K562 (cell line): ENCODE measurements around the gene PAK1IP1. TPM values are rescaled to one million over a fixed set of nuclear protein-coding genes. Genes with fewer than 3 reads are reported as not detected.

Experiments
- ARHGAP35 ChIP-seq: fragments of 450-650 bp; IDR thresholded peaks from 2 replicates; pipeline ENCODE4 v1.6.1; 2018; ENCODE audit not compliant: partially characterized antibody
- ATF4 ChIP-seq: fragments of 450-650 bp; formaldehyde crosslinking; IDR thresholded peaks from 2 replicates; pipeline ENCODE4 v1.4.0; 2022; ENCODE audit warnings: mild to moderate bottlenecking, moderate library complexity
- E2F6 ChIP-seq, 2 experiments: IDR thresholded peaks; 2 replicates each; pipeline ENCODE4 v1.6.1; 2011; ENCODE audit warnings: borderline replicate concordance in 1 of 2, control low read depth in 1 of 2, low read depth in 1 of 2, low read length in 1 of 2, mild to moderate bottlenecking in 1 of 2, mixed read lengths in 1 of 2, moderate library complexity in 1 of 2; ENCODE audit not compliant: insufficient read depth in 1 of 2, insufficient read length in 1 of 2, poor library complexity in 1 of 2, severe bottlenecking in 1 of 2; ENCODE audit errors: extremely low read depth in 1 of 2
- EHMT2 ChIP-seq: fragments of 450-650 bp; IDR thresholded peaks from 2 replicates; pipeline ENCODE4 v1.6.1; 2018; ENCODE audit warnings: antibody characterized with exemption
- ELF1 ChIP-seq: fragments of 200-800 bp; sonication (Bioruptor generic); IDR thresholded peaks from 2 replicates; pipeline ENCODE4 v1.6.1; 2016; ENCODE audit warnings: missing genetic modification characterization, missing compliant biosample characterization
- ETV5 ChIP-seq: sonication (generic); formaldehyde crosslinking; IDR thresholded peaks from 2 replicates; pipeline ENCODE4 v1.4.0; 2020; ENCODE audit warnings: low read depth, mild to moderate bottlenecking, missing genetic modification reagents
- HDAC1 ChIP-seq, 2 experiments: fragments of 450-650 bp; IDR thresholded peaks; 2 replicates each; pipeline ENCODE4 v1.6.1; 2016 to 2017; ENCODE audit warnings: inconsistent platforms in 1 of 2, mild to moderate bottlenecking in 1 of 2, moderate library complexity in 1 of 2
- KDM4B ChIP-seq, 2 experiments: fragments of 450-650 bp in 1 of 2; sonication (generic) in 1 of 2; IDR thresholded peaks; 2 replicates each; pipeline ENCODE4 v1.6.1; 2016 to 2017; ENCODE audit warnings: borderline replicate concordance in 2 of 2, antibody characterized with exemption in 1 of 2, low read depth in 1 of 2, mild to moderate bottlenecking in 1 of 2
- LCOR ChIP-seq: sonication (generic); formaldehyde crosslinking; IDR thresholded peaks from 2 replicates; pipeline ENCODE4 v1.8.0; 2022; ENCODE audit warnings: mild to moderate bottlenecking, missing genetic modification reagents
- NCOA4 ChIP-seq: fragments of 450-650 bp; IDR thresholded peaks from 2 replicates; pipeline ENCODE4 v1.6.1; 2018; ENCODE audit warnings: mild to moderate bottlenecking; ENCODE audit not compliant: partially characterized antibody
- NR2C1 ChIP-seq, 2 experiments: fragments of 450-650 bp; IDR thresholded peaks; 2 replicates each; pipeline ENCODE4 v1.6.1; 2017; ENCODE audit warnings: mild to moderate bottlenecking in 2 of 2, antibody characterized with exemption in 1 of 2, inconsistent platforms in 1 of 2, missing compliant biosample characterization in 1 of 2, missing genetic modification characterization in 1 of 2
- POLR2G ChIP-seq: fragments of 200-400 bp; formaldehyde crosslinking; IDR thresholded peaks from 2 replicates; pipeline ENCODE4 v1.6.1; 2017; ENCODE audit warnings: low read depth, mild to moderate bottlenecking, antibody characterized with exemption, low read length, moderate library complexity
- RBM34 ChIP-seq: fragments of 200-400 bp; formaldehyde crosslinking; IDR thresholded peaks from 2 replicates; pipeline ENCODE4 v1.6.1; 2018; ENCODE audit warnings: low read length, borderline replicate concordance; ENCODE audit not compliant: insufficient read depth
- TCFL5 ChIP-seq: fragments of 250-450 bp; sonication (Bioruptor Pico); conservative IDR thresholded peaks from 2 replicates; pipeline ENCODE4 v1.6.1; 2021; ENCODE audit warnings: mild to moderate bottlenecking, moderate library complexity, matching md5 sums
- TEAD4 ChIP-seq, 2 experiments: sonication (generic) in 1 of 2; formaldehyde crosslinking in 1 of 2; IDR thresholded peaks; 2 replicates each; pipeline versions ENCODE4 v1.6.1 to v1.8.0; 2012 to 2022; ENCODE audit warnings: borderline replicate concordance in 1 of 2, inconsistent platforms in 1 of 2, low read length in 1 of 2, mild to moderate bottlenecking in 1 of 2, missing genetic modification reagents in 1 of 2
- WHSC1 ChIP-seq: IDR thresholded peaks from one replicate; pipeline ENCODE4 v1.6.1; 2012; ENCODE audit warnings: low read length, control low read depth, inconsistent platforms
- ZNF174 ChIP-seq: fragments of 250-450 bp; sonication (Bioruptor Pico); IDR thresholded peaks from 2 replicates; pipeline ENCODE4 v1.4.0; 2020; ENCODE audit warnings: mild to moderate bottlenecking
- ZNF668 ChIP-seq: fragments of 250-450 bp; sonication (Bioruptor Pico); IDR thresholded peaks from 2 replicates; pipeline ENCODE4 v1.8.0; 2022; ENCODE audit warnings: mild to moderate bottlenecking, inconsistent platforms
- ZNF79 ChIP-seq: fragments of 250-450 bp; sonication (Bioruptor Pico); IDR thresholded peaks from 2 replicates; pipeline ENCODE4 v1.4.0; 2020; ENCODE audit warnings: low read depth, mild to moderate bottlenecking, moderate library complexity
- polyA plus RNA-seq, 8 experiments: library from polyadenylated mRNA; depleted of rRNA in 4 of 8; stranded (reverse) in 5 of 8; unstranded in 3 of 8; fragments of >200 nt; fragmentation: Nextera tagmentation in 2 of 8; fragmentation: Illumina TruSeq in 1 of 8; extraction: Ambion mirVana in 2 of 8; extraction: Trizol in 1 of 8; gene quantifications; 2 replicates each; pipeline versions ENCODE4 v1.2.1 to v1.2.3, GENCODE V29; 2011 to 2014; ENCODE audit warnings: inconsistent platforms in 1 of 8, missing spikeins in 1 of 8
- total RNA-seq, 7 experiments: library from RNA; depleted of rRNA in 6 of 7; stranded (reverse); fragments of >200 nt in 6 of 7; fragmentation: Illumina TruSeq in 2 of 7; extraction: Trizol in 2 of 7; gene quantifications; 2 replicates each; pipeline versions ENCODE4 v1.2.1 to v1.2.3, GENCODE V29; 2011 to 2021; ENCODE audit warnings: low replicate concordance in 1 of 7
- TF ChIP-seq, protein P1 (sequence below): fragments of 450-650 bp; IDR thresholded peaks from 2 replicates; pipeline ENCODE4 v1.7.1; 2018; ENCODE audit warnings: mild to moderate bottlenecking, low read depth; ENCODE audit not compliant: partially characterized antibody

Gene PAK1IP1
- total and polyA plus RNA-seq, 9 of the 15 experiments (the other 6 are each of a cell fraction or from before 2014, with no cell fraction given), result 50.0 to 200 (median 87.0) TPM

GRCh38 chr6:10722820-10723566 is 28.2 kb downstream of the PAK1IP1 start, which contains the start of gene TMEM14C (continued):
- 0 out of 4 replicates have a peak, but pooled peaks of 1 of the 2 experiments have one; percentile 57 for TF ChIP-seq HDAC1 (IDR thresholded peaks at IDR 0.05)
- TF ChIP-seq ZNF174 (CRISPR knock-in tag), result no peak
- peak; percentile 57 for TF ChIP-seq ELF1 (tag)
- TF ChIP-seq KDM4B (IDR thresholded peaks at IDR 0.05; ENCODE audit: borderline replicate concordance in 2 of 2, low read depth in 1 of 2), result 0 out of 4 replicates have a peak, but pooled peaks of 1 of the 2 experiments have one; percentile 58
- TF ChIP-seq EHMT2, result no peak
- peak; percentile 67 for TF ChIP-seq ETV5 (CRISPR knock-in tag)
- TF ChIP-seq RBM34, result no peak
- TF ChIP-seq, protein P1, sequence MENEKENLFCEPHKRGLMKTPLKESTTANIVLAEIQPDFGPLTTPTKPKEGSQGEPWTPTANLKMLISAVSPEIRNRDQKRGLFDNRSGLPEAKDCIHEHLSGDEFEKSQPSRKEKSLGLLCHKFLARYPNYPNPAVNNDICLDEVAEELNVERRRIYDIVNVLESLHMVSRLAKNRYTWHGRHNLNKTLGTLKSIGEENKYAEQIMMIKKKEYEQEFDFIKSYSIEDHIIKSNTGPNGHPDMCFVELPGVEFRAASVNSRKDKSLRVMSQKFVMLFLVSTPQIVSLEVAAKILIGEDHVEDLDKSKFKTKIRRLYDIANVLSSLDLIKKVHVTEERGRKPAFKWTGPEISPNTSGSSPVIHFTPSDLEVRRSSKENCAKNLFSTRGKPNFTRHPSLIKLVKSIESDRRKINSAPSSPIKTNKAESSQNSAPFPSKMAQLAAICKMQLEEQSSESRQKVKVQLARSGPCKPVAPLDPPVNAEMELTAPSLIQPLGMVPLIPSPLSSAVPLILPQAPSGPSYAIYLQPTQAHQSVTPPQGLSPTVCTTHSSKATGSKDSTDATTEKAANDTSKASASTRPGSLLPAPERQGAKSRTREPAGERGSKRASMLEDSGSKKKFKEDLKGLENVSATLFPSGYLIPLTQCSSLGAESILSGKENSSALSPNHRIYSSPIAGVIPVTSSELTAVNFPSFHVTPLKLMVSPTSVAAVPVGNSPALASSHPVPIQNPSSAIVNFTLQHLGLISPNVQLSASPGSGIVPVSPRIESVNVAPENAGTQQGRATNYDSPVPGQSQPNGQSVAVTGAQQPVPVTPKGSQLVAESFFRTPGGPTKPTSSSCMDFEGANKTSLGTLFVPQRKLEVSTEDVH, result no peak
- no peak for TF ChIP-seq NCOA4
- TF ChIP-seq LCOR (CRISPR knock-in tag), result peak; percentile 92; the same call in 1 of the 2 replicates
- no peak for TF ChIP-seq ARHGAP35
- no peak for TF ChIP-seq TCFL5
- TF ChIP-seq WHSC1, result no peak
- TF ChIP-seq POLR2G, result peak; percentile 97
- TF ChIP-seq TEAD4 (IDR thresholded peaks at IDR 0.05; ENCODE audit: low read length), result no peak
- no peak for TF ChIP-seq TEAD4 (CRISPR knock-in tag; IDR thresholded peaks at IDR 0.05; ENCODE audit: borderline replicate concordance)
- TF ChIP-seq NR2C1 (IDR thresholded peaks at IDR 0.05), result no peak
- no peak for TF ChIP-seq NR2C1 (tag; IDR thresholded peaks at IDR 0.05)
- TF ChIP-seq ZNF668 (CRISPR knock-in tag), result no peak
- no peak for TF ChIP-seq ZNF79 (CRISPR knock-in tag)
- peak; percentile 68 to 82 for TF ChIP-seq E2F6 (IDR thresholded peaks at IDR 0.05; ENCODE audit: borderline replicate concordance in 1 of 2, extremely low read depth in 1 of 2, insufficient read depth in 1 of 2, insufficient read length in 1 of 2, low read depth in 1 of 2, low read length in 1 of 2, poor library complexity in 1 of 2, severe bottlenecking in 1 of 2)
- TF ChIP-seq ATF4 (CRISPR knock-in tag), result 0 out of 2 replicates have a peak, but pooled peaks have one; percentile 11
